H4 (cell line): ENCODE data around the gene RFK. TPM values are rescaled to one million over a fixed set of nuclear protein-coding genes. Genes with fewer than 3 reads are reported as not detected.
"Not testable (repeated sequence)": the region's sequence is repeated elsewhere in the genome, so short reads cannot be mapped to it uniquely, and the experiment has no call there.

Experiments
- DNase-seq: peaks from one replicate; pipeline ENCODE4 v3.0.0-alpha.2; 2015; ENCODE audit warnings: low spot score
- total RNA-seq: library from RNA; depleted of rRNA; stranded (reverse); fragments of >200 nt; shearing (Covaris generic); gene quantifications from 2 replicates; pipeline ENCODE4 v1.2.3, GENCODE V29; 2014; rRNA removed

RFK gene
- 27.3 and 30.5 TPM in 2 replicates for total RNA-seq

GRCh38 chr9:76394195-76394959, at the start of gene RFK:
RFK (minus strand) TSS chr9:76394426; CDS start chr9:76394171, 255 bp downstream.
- peak; percentile 80 for DNase-seq

- DNase-seq, result no peak
These were observed 49.7 kb upstream of the RFK start for GRCh38 chr9:76443887-76444286.

GRCh38 chr9:76441551-76442322, 47.5 kb upstream of the RFK start:
- DNase-seq, result peak; percentile 42

GRCh38 chr9:76438841-76439588, 44.8 kb upstream of the RFK start:
- no peak for DNase-seq

GRCh38 chr9:76437017-76437699, 42.9 kb upstream of the RFK start:
- not testable (repeated sequence) for DNase-seq

GRCh38 chr9:76434897-76435296, 40.7 kb upstream of the RFK start:
- not testable (repeated sequence) for DNase-seq

GRCh38 chr9:76433836-76434235, 39.6 kb upstream of the RFK start:
- no peak for DNase-seq

GRCh38 chr9:76433406-76433805, 39.2 kb upstream of the RFK start:
- no peak for DNase-seq

- DNase-seq, result no peak
These were observed 37.4 kb upstream of the RFK start for GRCh38 chr9:76431601-76432000.

GRCh38 chr9:76426807-76427419, 32.7 kb upstream of the RFK start:
- no peak for DNase-seq

GRCh38 chr9:76425677-76426453, 31.6 kb upstream of the RFK start:
- DNase-seq, result no peak

- DNase-seq, result no peak
These were observed 30.3 kb upstream of the RFK start for GRCh38 chr9:76424491-76424890.

GRCh38 chr9:76423216-76424177, 29.3 kb upstream of the RFK start:
- no peak for DNase-seq

GRCh38 chr9:76419782-76420380, 25.7 kb upstream of the RFK start:
- DNase-seq, result peak; percentile 32

GRCh38 chr9:76417394-76417793, 23.2 kb upstream of the RFK start:
- DNase-seq, result no peak

- DNase-seq, result peak; percentile 34
These were observed 21.5 kb upstream of the RFK start for GRCh38 chr9:76415731-76416130.

GRCh38 chr9:76415154-76415553, 20.9 kb upstream of the RFK start:
- peak; percentile 37 for DNase-seq

- DNase-seq, result peak; percentile 90
These were observed 20.4 kb upstream of the RFK start for GRCh38 chr9:76414661-76415060.

- DNase-seq, result no peak
These were observed 19.4 kb upstream of the RFK start for GRCh38 chr9:76413658-76414057.
